ENCODE data around the gene SRRM3.

The SRRM3 gene

DNA sequence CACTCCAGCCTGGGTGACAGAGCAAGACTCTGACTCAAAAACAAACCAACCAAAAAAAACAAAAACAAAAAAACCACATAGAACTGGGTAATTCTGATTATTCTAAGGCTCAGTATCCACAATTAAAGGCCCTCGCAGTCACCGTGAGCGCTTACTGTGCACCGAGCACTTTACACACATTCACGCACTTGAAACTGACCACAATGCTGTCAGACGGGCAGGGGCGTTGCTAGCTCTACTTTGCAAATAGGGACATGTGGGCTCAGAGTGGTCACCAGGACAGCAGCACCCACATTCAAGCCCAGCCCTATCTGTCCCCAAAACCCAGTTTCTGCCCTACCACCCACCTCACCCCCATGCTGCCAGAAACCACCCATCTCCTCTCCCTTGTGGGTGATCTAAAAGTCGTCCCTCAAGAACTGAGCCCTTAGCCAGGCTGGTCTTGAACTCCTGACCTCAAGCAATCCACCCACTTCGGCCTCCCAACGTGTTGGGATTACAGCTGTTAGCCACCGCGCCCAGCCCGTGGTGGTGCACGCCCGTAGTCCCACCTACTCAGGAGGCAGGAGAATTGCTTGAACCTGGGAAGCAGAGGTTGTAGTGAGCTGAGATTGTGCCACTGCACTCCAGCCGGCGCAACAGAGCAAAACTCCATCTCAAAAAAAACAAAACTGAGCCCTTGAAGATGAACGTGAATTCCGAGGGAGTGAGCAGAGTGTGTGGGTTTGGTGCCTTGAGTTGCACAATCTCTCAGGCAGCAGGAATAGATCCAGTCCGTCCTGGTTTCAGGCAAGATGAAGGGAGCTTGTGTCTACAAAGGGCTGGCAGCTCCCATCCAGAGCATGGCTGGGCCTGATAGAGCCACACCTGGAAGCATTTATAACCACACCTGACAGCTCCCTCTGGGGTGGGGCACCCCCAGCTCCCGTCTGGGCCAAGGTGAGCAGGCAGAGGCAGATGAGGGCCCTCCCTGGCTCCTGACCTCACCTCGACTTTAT, 95.3 kb downstream of the SRRM3 start:
- TF ChIP-seq FOXP2 (optimal IDR thresholded peaks at IDR 0.05; ENCODE audit: borderline replicate concordance, extremely low read depth, extremely low read length, insufficient read depth) (no peak), SIN3A (IDR thresholded peaks at IDR 0.05; ENCODE audit: borderline replicate concordance, insufficient read depth, low read length) (no peak), REST (IDR thresholded peaks at IDR 0.05; ENCODE audit: insufficient read depth in 1 of 2, low read depth in 2 of 2, low read length in 2 of 2) (no peak), TAF1 (IDR thresholded peaks at IDR 0.05; ENCODE audit: borderline replicate concordance, insufficient read depth, low read length) (no peak), POLR2AphosphoS5 (IDR thresholded peaks at IDR 0.05; ENCODE audit: low read depth, low read length) (no peak)

DNA sequence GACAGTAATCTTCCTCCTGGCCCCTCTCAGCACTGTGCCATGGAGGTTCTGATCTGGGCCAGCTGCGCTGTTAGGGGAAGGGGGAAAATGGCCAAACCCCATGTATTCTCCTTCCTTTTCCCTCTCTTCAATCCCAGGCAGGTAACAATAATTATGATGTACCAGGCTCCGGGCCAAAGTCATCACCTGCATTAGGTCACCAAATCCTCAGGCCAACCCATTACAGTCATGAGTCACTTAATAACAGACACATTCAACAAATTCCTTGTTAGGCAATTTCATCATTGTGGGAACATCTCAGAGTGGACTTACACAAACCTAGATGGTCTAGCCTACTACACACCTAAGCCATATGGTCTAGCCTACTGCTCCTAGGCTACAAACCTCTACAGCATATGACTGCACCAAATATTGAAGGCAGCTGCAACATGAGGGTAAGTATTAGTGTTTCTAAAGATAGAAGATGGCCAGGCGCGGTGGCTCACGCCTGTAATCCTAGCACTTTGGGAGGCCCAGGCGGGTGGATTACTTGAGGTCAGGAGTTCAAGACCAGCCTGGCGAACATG, 98.6 kb downstream of the SRRM3 start:
- TF ChIP-seq SIN3A (IDR thresholded peaks at IDR 0.05; ENCODE audit: borderline replicate concordance, insufficient read depth, low read length) (no peak), POLR2AphosphoS5 (IDR thresholded peaks at IDR 0.05; ENCODE audit: low read depth, low read length) (no peak), REST (IDR thresholded peaks at IDR 0.05; ENCODE audit: insufficient read depth in 1 of 2, low read depth in 2 of 2, low read length in 2 of 2) (no peak), FOXP2 (optimal IDR thresholded peaks at IDR 0.05; ENCODE audit: borderline replicate concordance, extremely low read depth, extremely low read length, insufficient read depth) (no peak)

DNA sequence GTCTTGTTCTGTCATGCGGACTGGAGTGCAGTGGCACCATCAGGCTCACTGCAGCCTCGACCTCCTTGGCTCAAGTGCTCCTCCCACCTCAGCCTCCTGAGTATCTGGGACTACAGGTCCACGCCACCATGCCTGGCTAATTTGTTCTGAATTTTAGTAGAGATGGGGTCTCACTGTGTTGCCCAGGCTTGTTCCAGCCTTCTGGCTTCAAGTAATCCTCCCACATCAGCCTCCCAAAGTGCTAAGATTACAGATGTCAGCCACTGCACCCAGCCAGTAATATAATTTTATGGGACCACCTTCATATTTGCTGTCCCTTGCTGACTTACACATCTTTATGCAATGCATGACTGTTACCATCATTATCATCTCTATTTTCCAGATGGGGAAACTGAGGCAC, 99.3 kb downstream of the SRRM3 start:
- TF ChIP-seq FOXP2 (optimal IDR thresholded peaks at IDR 0.05; ENCODE audit: borderline replicate concordance, extremely low read depth, extremely low read length, insufficient read depth): no peak
- no peak for TF ChIP-seq POLR2AphosphoS5 (IDR thresholded peaks at IDR 0.05; ENCODE audit: low read depth, low read length)
- no peak for TF ChIP-seq TAF1 (IDR thresholded peaks at IDR 0.05; ENCODE audit: borderline replicate concordance, insufficient read depth, low read length)
- TF ChIP-seq REST (IDR thresholded peaks at IDR 0.05; ENCODE audit: insufficient read depth in 1 of 2, low read depth in 2 of 2, low read length in 2 of 2): no peak
- no peak for TF ChIP-seq SIN3A (IDR thresholded peaks at IDR 0.05; ENCODE audit: borderline replicate concordance, insufficient read depth, low read length)

GRCh38 chr7:76302347-76303201, 100.9 kb downstream of the SRRM3 start, which contains the start of gene HSPB1:
HSPB1 (plus strand) TSS chr7:76302673; CDS start chr7:76302713, 40 bp downstream.
- TF ChIP-seq SIN3A (IDR thresholded peaks at IDR 0.05; ENCODE audit: borderline replicate concordance, insufficient read depth, low read length) (0 out of 2 replicates have a peak, but pooled peaks have one; percentile 17), REST (IDR thresholded peaks at IDR 0.05; ENCODE audit: insufficient read depth in 1 of 2, low read depth in 2 of 2, low read length in 2 of 2) (no peak; a peak in 1 of 4 replicates), FOXP2 (optimal IDR thresholded peaks at IDR 0.05; ENCODE audit: borderline replicate concordance, extremely low read depth, extremely low read length, insufficient read depth) (peak; percentile 12), POLR2AphosphoS5 (IDR thresholded peaks at IDR 0.05; ENCODE audit: low read depth, low read length) (peak; percentile 97), TAF1 (IDR thresholded peaks at IDR 0.05; ENCODE audit: borderline replicate concordance, insufficient read depth, low read length) (peak; percentile 80; the same call in 1 of the 2 replicates)
